Cardiac muscle cell (in vitro differentiated cells and primary cell): ENCODE results near the gene CHGA. TPM values are rescaled to one million over a fixed set of nuclear protein-coding genes. Genes with fewer than 3 reads are reported as not detected.

ENCODE experiments used
- DNase-seq, 2 donors: peaks; one replicate each; pipeline versions ENCODE4 v3.0.0 to v3.0.0-alpha.2; 2010 to 2017; ENCODE audit warnings: low read depth in 1 of 2, low spot score in 1 of 2
- H3K27ac ChIP-seq: fragments of 200-600 bp; sonication (generic); 2 replicates; pipeline ENCODE4 v1.5.1; 2016
- H3K27me3 ChIP-seq: fragments of 200-600 bp; sonication (generic); 2 replicates; pipeline ENCODE4 v1.6.0; 2016; ENCODE audit warnings: control low read depth
- H3K36me3 ChIP-seq: fragments of 200-600 bp; sonication (generic); 2 replicates; pipeline ENCODE4 v1.5.1; 2016; ENCODE audit warnings: control low read depth
- H3K4me1 ChIP-seq: fragments of 200-600 bp; sonication (generic); 2 replicates; pipeline ENCODE4 v1.8.1; 2017; ENCODE audit warnings: low read depth, mild to moderate bottlenecking, mixed run types
- H3K4me3 ChIP-seq: fragments of 200-600 bp; sonication (generic); 2 replicates; pipeline ENCODE4 v1.5.1; 2016; ENCODE audit warnings: mild to moderate bottlenecking
- H3K9me3 ChIP-seq: fragments of 200-600 bp; sonication (generic); 2 replicates; pipeline ENCODE4 v1.5.1; 2017; ENCODE audit warnings: low read depth, mild to moderate bottlenecking, control low read depth
- CTCF ChIP-seq: IDR thresholded peaks from 2 replicates; pipeline ENCODE4 v1.5.1; 2012; ENCODE audit warnings: low read depth, mild to moderate bottlenecking, low read length
- polyA plus RNA-seq: library from polyadenylated mRNA; unstranded; fragments of >200 nt; fragmentation: Nextera tagmentation; extraction: Ambion mirVana; gene quantifications from 2 replicates; pipeline ENCODE4 v1.2.1, GENCODE V29; 2016
- total RNA-seq: library from RNA; depleted of rRNA; stranded (reverse); fragments of >200 nt; gene quantifications from 2 replicates; pipeline ENCODE4 v1.2.3, GENCODE V29; 2016

Gene CHGA
- total and polyA plus RNA-seq, 2 experiments from 2014 or later: 0.73 TPM; not detected in 1

GRCh38 chr14:92950773-92951172, 27.8 kb downstream of the CHGA start:
- Histone ChIP-seq H3K4me3 (no peak overlapping the region), H3K4me1 (no peaks in the 10 kb centered on the region), H3K27me3 (no peaks in the 10 kb centered on the region), H3K9me3 (no peaks in the 10 kb centered on the region), H3K27ac (no peak overlapping the region), H3K36me3 (no peaks in the 10 kb centered on the region)
- no peak for TF ChIP-seq CTCF
- no peak for DNase-seq

- no peak for DNase-seq
- Histone ChIP-seq H3K4me3 (no peak overlapping the region), H3K9me3 (no peaks in the 10 kb centered on the region), H3K36me3 (no peaks in the 10 kb centered on the region), H3K27ac (no peak overlapping the region), H3K27me3 (no peaks in the 10 kb centered on the region), H3K4me1 (no peaks in the 10 kb centered on the region)
- no peak for TF ChIP-seq CTCF
These were observed 28.3 kb downstream of the CHGA start for GRCh38 chr14:92951261-92951660.

- Histone ChIP-seq H3K4me3 (no peak overlapping the region), H3K4me1 (no peaks in the 10 kb centered on the region), H3K27me3 (no peaks in the 10 kb centered on the region), H3K36me3 (no peaks in the 10 kb centered on the region), H3K27ac (no peak overlapping the region), H3K9me3 (no peaks in the 10 kb centered on the region)
- peak; percentile 94 for TF ChIP-seq CTCF
- DNase-seq: peak; percentile 73 to 76
These were observed 29.0 kb downstream of the CHGA start for GRCh38 chr14:92951912-92952471.

GRCh38 chr14:92952481-92953298, 29.7 kb downstream of the CHGA start:
- H3K36me3 ChIP-seq: no peaks in the 10 kb centered on the region
- no peak for TF ChIP-seq CTCF
- H3K27ac ChIP-seq: no peak overlapping the region
- no peaks in the 10 kb centered on the region for H3K27me3 ChIP-seq
- H3K4me3 ChIP-seq: no peak overlapping the region
- DNase-seq: no peak
- no peaks in the 10 kb centered on the region for H3K9me3 ChIP-seq
- H3K4me1 ChIP-seq: no peaks in the 10 kb centered on the region

- H3K27me3 ChIP-seq: no peaks in the 10 kb centered on the region
- H3K4me1 ChIP-seq: no peaks in the 10 kb centered on the region
- no peak overlapping the region for H3K27ac ChIP-seq
- H3K36me3 ChIP-seq: no peaks in the 10 kb centered on the region
- no peak for TF ChIP-seq CTCF
- no peak for DNase-seq
- no peaks in the 10 kb centered on the region for H3K9me3 ChIP-seq
- no peak overlapping the region for H3K4me3 ChIP-seq
These were observed 30.6 kb downstream of the CHGA start for GRCh38 chr14:92953526-92953925.
